B cell (primary cell): Measurements from ENCODE around the gene ZIC4. TPM values are rescaled to one million over a fixed set of nuclear protein-coding genes. Genes with fewer than 3 reads are reported as not detected.

Source experiments
- ATAC-seq: fragments of 200-7000 bp; cut with Tn5 transposase; one replicate; pipeline ENCODE4 v1.10.0; 2021; ENCODE audit warnings: low read depth, mild to moderate bottlenecking, moderate number of reproducible peaks, moderate library complexity
- CTCF ChIA-PET: fragments of 350-600 bp; sonication (Branson Sonifier 250); formaldehyde crosslinking; loops from one replicate; lab custom pipeline; 2021; ENCODE audit warnings: antibody characterized with exemption, inconsistent platforms; lab: Charles Lee
- POLR2A ChIA-PET: fragments of 350-600 bp; sonication (Branson Sonifier 250); formaldehyde crosslinking; loops from one replicate; lab custom pipeline; 2021; ENCODE audit warnings: antibody characterized with exemption; lab: Charles Lee
- DNase-seq: peaks from one replicate; pipeline ENCODE4 v3.0.0; 2013
- H2AFZ ChIP-seq: 2 replicates; pipeline ENCODE4 v1.6.1; 2012; ENCODE audit warnings: mild to moderate bottlenecking, low read depth, low read length; ENCODE audit not compliant: insufficient read depth, poor library complexity, severe bottlenecking
- H3K27ac ChIP-seq, 2 donors: 1 replicate in 1 of 2; 2 replicates in 1 of 2; pipeline ENCODE4 v1.5.1; 2012 to 2013; ENCODE audit warnings: low read length in 2 of 2, mild to moderate bottlenecking in 2 of 2, moderate library complexity in 1 of 2
- H3K27me3 ChIP-seq, 4 experiments: fragments of 200-600 bp in 1 of 4; sonication (generic) in 1 of 4; replicated peaks in 1 of 4; 1 replicate in 2 of 4; 2 replicates in 2 of 4; pipeline versions ENCODE4 v1.6.1 to v1.7.0; 2013 to 2016; ENCODE audit warnings: low read length in 3 of 4, mild to moderate bottlenecking in 2 of 4, mixed read lengths in 1 of 4, moderate library complexity in 1 of 4; ENCODE audit not compliant: insufficient read depth in 4 of 4, control insufficient read depth in 3 of 4; ENCODE audit errors: control extremely low read depth in 1 of 4
- H3K36me3 ChIP-seq, 2 experiments: replicated peaks in 1 of 2; 1 replicate in 1 of 2; 2 replicates in 1 of 2; pipeline versions ENCODE4 v1.6.1 to v1.7.1; 2013; ENCODE audit warnings: low read length in 1 of 2; ENCODE audit not compliant: insufficient read depth in 2 of 2, control insufficient read depth in 1 of 2; ENCODE audit errors: control extremely low read depth in 1 of 2, extremely low read depth in 1 of 2
- H3K4me1 ChIP-seq, 2 donors: fragments of 200-600 bp in 1 of 2; sonication (generic) in 1 of 2; 1 replicate in 1 of 2; 2 replicates in 1 of 2; pipeline versions ENCODE4 v1.5.1 to v1.6.1; 2013 to 2017; ENCODE audit warnings: low read length in 2 of 2; ENCODE audit not compliant: control insufficient read depth in 2 of 2, insufficient read depth in 2 of 2
- H3K4me2 ChIP-seq: replicated peaks from 2 replicates; pipeline ENCODE3; 2012; ENCODE audit warnings: mild to moderate bottlenecking, low read depth, low read length; ENCODE audit not compliant: poor library complexity, severe bottlenecking
- H3K4me3 ChIP-seq, 5 experiments: fragments of 200-600 bp in 1 of 5; sonication (generic) in 1 of 5; 1 replicate in 3 of 5; 2 replicates in 2 of 5; pipeline versions ENCODE4 v1.5.1 to v1.7.0; 2011 to 2016; ENCODE audit warnings: low read length in 4 of 5, mild to moderate bottlenecking in 4 of 5, low read depth in 2 of 5, control low read depth in 1 of 5, moderate library complexity in 1 of 5; ENCODE audit not compliant: insufficient read depth in 1 of 5; ENCODE audit errors: control extremely low read depth in 1 of 5, extremely low read depth in 1 of 5
- H3K79me2 ChIP-seq: fragments of 200-600 bp; sonication (generic); one replicate; pipeline ENCODE4 v1.6.0; 2016; ENCODE audit warnings: low read length; ENCODE audit not compliant: control insufficient read depth, insufficient read depth
- H3K9ac ChIP-seq: fragments of 200-600 bp; sonication (generic); 2 replicates; pipeline ENCODE4 v1.6.1; 2017; ENCODE audit warnings: mild to moderate bottlenecking, low read length, moderate library complexity
- H3K9me3 ChIP-seq, 3 donors: one replicate each; pipeline versions ENCODE4 v1.6.1 to v1.7.1; 2013; ENCODE audit warnings: low read length in 2 of 3; ENCODE audit not compliant: control insufficient read depth in 2 of 3, insufficient read depth in 1 of 3; ENCODE audit errors: control extremely low read depth in 1 of 3
- H4K20me1 ChIP-seq: 2 replicates; pipeline ENCODE4 v1.6.0; 2012; ENCODE audit warnings: mild to moderate bottlenecking, low read length; ENCODE audit not compliant: insufficient read depth, control insufficient read depth, poor library complexity, severe bottlenecking
- H3K27ac Mint-ChIP-seq: one replicate; pipeline ENCODE4 v1.8.0; 2021; ENCODE audit warnings: mixed read lengths
- H3K27me3 Mint-ChIP-seq: one replicate; pipeline ENCODE4 v1.8.0; 2021; ENCODE audit warnings: mixed read lengths
- H3K4me1 Mint-ChIP-seq: one replicate; pipeline ENCODE4 v1.8.0; 2021; ENCODE audit warnings: mixed read lengths
- H3K4me3 Mint-ChIP-seq: one replicate; pipeline ENCODE4 v1.8.0; 2021; ENCODE audit warnings: mixed read lengths
- H3K9me3 Mint-ChIP-seq: one replicate; pipeline ENCODE4 v1.8.0; 2022; ENCODE audit warnings: mixed read lengths; ENCODE audit not compliant: insufficient read depth
- CTCF ChIP-seq: fragments of 200-600 bp; IDR thresholded peaks from one replicate; pipeline ENCODE4 v1.8.0; 2022; ENCODE audit warnings: antibody characterized with exemption, mild to moderate bottlenecking
- EZH2 ChIP-seq: IDR thresholded peaks from 2 replicates; pipeline ENCODE4 v1.6.1; 2012; ENCODE audit warnings: borderline replicate concordance, low read depth, mild to moderate bottlenecking, moderate library complexity, low read length; ENCODE audit not compliant: insufficient read depth, poor library complexity, severe bottlenecking
- WGBS: methylation state at CpG from one replicate; pipeline ENCODE4 v1.1.5; 2013; ENCODE audit warnings: missing lambda C conversion rate; ENCODE audit not compliant: insufficient coverage; 5-methylcytosine and 5-hydroxymethylcytosine counted together
- intact Hi-C: fragments of 100-400 bp; cut with micrococcal nuclease; formaldehyde crosslinking; loops from one replicate; pipeline ENCODE4 v1.10.0; 2022
- polyA plus RNA-seq: library from polyadenylated mRNA; depleted of rRNA; stranded (reverse); fragments of >200 nt; gene quantifications from 2 replicates; pipeline ENCODE4 v1.2.3, GENCODE V29; 2012
- total RNA-seq, 2 donors: library from RNA; stranded (reverse); fragments of 120-200 nt in 1 of 2; gene quantifications; 1 replicate in 1 of 2; 2 replicates in 1 of 2; pipeline versions ENCODE4 v1.2.3 to v1.2.4, GENCODE V29; 2013 to 2022

The ZIC4 gene
- total and polyA plus RNA-seq, 2 donors (not counting 1 experiment from before 2014, with no cell fraction given): not detected

DNA sequence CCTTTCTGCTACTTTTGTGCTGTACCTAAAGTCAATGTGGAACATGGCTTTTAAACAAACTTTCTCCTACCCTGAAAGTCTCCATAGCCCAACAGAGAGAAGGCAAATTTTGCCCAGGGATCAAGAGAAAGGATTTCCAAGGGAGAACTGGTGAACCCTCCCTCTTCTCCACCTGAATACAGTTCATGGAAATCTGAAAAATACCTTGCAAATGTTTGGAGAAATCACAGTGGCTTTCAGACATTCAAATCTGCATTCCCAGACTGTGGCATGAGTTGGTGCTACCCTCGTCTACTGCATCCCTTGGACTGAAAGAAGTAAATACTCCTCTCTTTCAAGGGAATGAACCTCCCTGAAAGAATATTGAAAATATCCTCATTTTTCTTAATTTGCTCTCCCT lies 38.7 kb downstream of the ZIC4 start:
- H3K4me1 ChIP-seq: no peaks in the 10 kb centered on the region
- TF ChIP-seq EZH2: no peak
- no peak for TF ChIP-seq CTCF
- peaks cover 53% of the 10 kb centered on the region for H3K27me3 Mint-ChIP-seq
- H3K27ac Mint-ChIP-seq: no peak overlapping the region
- no peak overlapping the region for H3K27ac ChIP-seq
- no peak overlapping the region for H3K4me3 Mint-ChIP-seq
- ChIA-PET CTCF (no interaction called here), POLR2A (no interaction called here)
- no peaks in the 10 kb centered on the region for H3K4me1 Mint-ChIP-seq
- no peak for ATAC-seq
- no peak for DNase-seq
- no peaks in the 10 kb centered on the region for H3K79me2 ChIP-seq
- no peak overlapping the region for H2AFZ ChIP-seq
- H4K20me1 ChIP-seq: no peaks in the 10 kb centered on the region
- peaks cover 0 to 38% (median 24%) of the 10 kb centered on the region in 4 experiments for H3K27me3 ChIP-seq
- 0% methylated on average over 1 of the region's 1 CpG for WGBS
- H3K9ac ChIP-seq: no peak overlapping the region
- H3K36me3 ChIP-seq: no peaks in the 10 kb centered on the region
- H3K4me3 ChIP-seq: no peak overlapping the region
- intact Hi-C loops: no loop called here
- H3K9me3 Mint-ChIP-seq: no peaks in the 10 kb centered on the region
- H3K9me3 ChIP-seq: peaks cover 0 to 13% (median 0%) of the 10 kb centered on the region in 3 donors
- no peak overlapping the region for H3K4me2 ChIP-seq

DNA sequence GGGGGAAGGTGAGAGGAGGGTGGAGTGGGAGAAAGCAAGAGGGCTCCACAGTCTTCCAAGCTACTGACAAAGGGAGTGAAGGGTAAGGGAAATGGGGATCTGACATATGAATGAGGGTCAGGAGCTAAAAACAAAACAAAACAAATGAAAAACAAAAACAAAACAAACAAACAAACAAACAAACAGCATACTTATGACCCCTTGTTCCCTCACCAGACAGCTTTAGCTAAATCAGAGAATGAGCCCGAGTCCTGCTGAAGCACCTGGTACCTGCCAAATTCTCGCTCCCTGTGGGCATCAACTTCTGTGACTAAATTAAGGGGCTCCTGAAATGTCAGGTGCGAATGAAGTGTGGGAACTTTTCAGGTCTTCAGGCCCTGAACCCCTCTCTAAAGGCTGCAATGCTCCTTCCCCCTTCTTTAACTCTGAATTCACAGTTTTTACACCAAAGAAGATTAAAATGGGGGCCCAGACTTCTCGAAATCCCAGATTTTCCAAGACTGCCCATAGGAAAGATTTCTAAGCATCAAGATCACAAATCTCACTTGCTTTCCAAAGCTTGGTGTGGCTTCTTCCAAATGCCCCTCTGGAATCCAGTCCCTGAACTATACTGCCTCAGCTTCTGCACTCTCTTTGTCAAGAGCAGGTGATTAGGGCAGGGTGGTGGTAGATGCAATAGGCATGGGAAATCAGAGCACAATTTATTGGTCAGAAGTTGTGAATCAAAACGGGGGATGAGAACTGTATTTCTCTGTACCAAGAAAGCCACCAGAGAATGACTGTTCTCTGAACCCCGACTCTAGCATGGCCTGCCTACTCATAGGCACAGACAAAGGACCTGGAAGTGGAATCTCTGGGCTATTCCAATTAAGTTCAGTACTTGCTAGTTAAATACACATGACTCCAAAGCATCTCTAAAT lies 40.9 kb downstream of the ZIC4 start:
- WGBS: 55% methylated on average over 4 of the region's 6 CpGs
- Mint-ChIP-seq H3K9me3 (no peaks in the 10 kb centered on the region), H3K4me1 (no peaks in the 10 kb centered on the region), H3K4me3 (no peak overlapping the region), H3K27ac (no peak overlapping the region), H3K27me3 (peaks cover 47% of the 10 kb centered on the region)
- no peak for TF ChIP-seq EZH2
- TF ChIP-seq CTCF: no peak
- no peak overlapping the region for H3K4me2 ChIP-seq
- no peaks in the 10 kb centered on the region for H3K79me2 ChIP-seq
- peaks cover 0 to 33% (median 21%) of the 10 kb centered on the region in 4 experiments for H3K27me3 ChIP-seq
- CTCF ChIA-PET: no interaction called here
- H3K4me1 ChIP-seq: no peaks in the 10 kb centered on the region
- H3K27ac ChIP-seq: no peak overlapping the region
- H3K9me3 ChIP-seq: peaks cover 0 to 10% (median 0%) of the 10 kb centered on the region in 3 donors
- no peaks in the 10 kb centered on the region for H4K20me1 ChIP-seq
- ATAC-seq (no peak), DNase-seq (no peak)
- intact Hi-C loops: no loop called here
- POLR2A ChIA-PET: no interaction called here
- no peak overlapping the region for H3K9ac ChIP-seq
- H3K4me3 ChIP-seq: no peak overlapping the region
- no peak overlapping the region for H2AFZ ChIP-seq
- no peaks in the 10 kb centered on the region for H3K36me3 ChIP-seq
